HepG2 (cell line): Measurements from ENCODE around the gene FITM2. TPM values are rescaled to one million over a fixed set of nuclear protein-coding genes. Genes with fewer than 3 reads are reported as not detected.

Experiments
- FOXK2 ChIP-seq: fragments of 450-650 bp; IDR thresholded peaks from 2 replicates; pipeline ENCODE4 v1.6.1; 2016
- HNRNPL ChIP-seq: fragments of 200-400 bp; formaldehyde crosslinking; IDR thresholded peaks from 2 replicates; pipeline ENCODE4 v1.6.1; 2017; ENCODE audit warnings: mild to moderate bottlenecking, low read depth, low read length
- NR2F1 ChIP-seq, 2 experiments: fragments of 450-650 bp in 1 of 2; formaldehyde crosslinking in 1 of 2; IDR thresholded peaks; 2 replicates each; pipeline versions ENCODE4 v1.5.0 to v1.6.1; 2016 to 2020; ENCODE audit warnings: mild to moderate bottlenecking in 1 of 2, missing compliant biosample characterization in 1 of 2, missing genetic modification reagents in 1 of 2, moderate library complexity in 1 of 2
- RXRA ChIP-seq: sonication (generic); formaldehyde crosslinking; IDR thresholded peaks from 2 replicates; pipeline ENCODE4 v1.5.1; 2020; ENCODE audit warnings: missing genetic modification reagents
- SALL1 ChIP-seq: sonication (generic); formaldehyde crosslinking; IDR thresholded peaks from 2 replicates; pipeline ENCODE4 v1.8.0; 2022; ENCODE audit warnings: mild to moderate bottlenecking, missing genetic modification reagents
- SMAD1 ChIP-seq: sonication (generic); formaldehyde crosslinking; IDR thresholded peaks from 2 replicates; pipeline ENCODE4 v1.4.0; 2020; ENCODE audit warnings: missing genetic modification reagents, low read depth, mild to moderate bottlenecking, borderline replicate concordance
- SP1 ChIP-seq, 2 experiments: fragments of 450-650 bp in 1 of 2; sonication (generic) in 1 of 2; formaldehyde crosslinking in 1 of 2; IDR thresholded peaks; 2 replicates each; pipeline versions ENCODE4 v1.4.0 to v1.6.1; 2016 to 2020; ENCODE audit warnings: missing genetic modification reagents in 1 of 2
- ZNF354B ChIP-seq: sonication (generic); formaldehyde crosslinking; IDR thresholded peaks from 2 replicates; pipeline ENCODE4 v1.8.0; 2022; ENCODE audit warnings: mild to moderate bottlenecking, missing genetic modification reagents
- ZNF564 ChIP-seq: sonication (generic); formaldehyde crosslinking; IDR thresholded peaks from 2 replicates; pipeline ENCODE4 v1.8.1; 2023; ENCODE audit warnings: mild to moderate bottlenecking, missing genetic modification reagents
- ZNF746 ChIP-seq: sonication (generic); formaldehyde crosslinking; IDR thresholded peaks from 2 replicates; pipeline ENCODE4 v1.8.0; 2022; ENCODE audit warnings: mild to moderate bottlenecking, missing genetic modification reagents
- polyA plus RNA-seq, 8 experiments: library from polyadenylated mRNA; depleted of rRNA in 3 of 8; stranded (reverse) in 7 of 8; unstranded in 1 of 8; fragments of >200 nt; fragmentation: Illumina TruSeq in 4 of 8; extraction: Trizol in 4 of 8; gene quantifications; 2 replicates each; pipeline versions ENCODE4 v1.2.1 to v1.2.3, GENCODE V29; 2011 to 2016; ENCODE audit warnings: low read depth in 4 of 8, missing spikeins in 1 of 8, mixed read lengths in 1 of 8; ENCODE audit not compliant: insufficient read depth in 1 of 8
- total RNA-seq, 5 experiments: library from RNA; depleted of rRNA; stranded (reverse); fragments of >200 nt; fragmentation: Illumina TruSeq; extraction: Trizol; gene quantifications; 2 replicates each; pipeline ENCODE4 v1.2.3, GENCODE V29; 2016; ENCODE audit warnings: low read depth in 1 of 5
- TF ChIP-seq, protein P1 (sequence below): sonication (generic); formaldehyde crosslinking; IDR thresholded peaks from 2 replicates; pipeline ENCODE4 v1.4.0; 2020; ENCODE audit warnings: mild to moderate bottlenecking, missing genetic modification reagents
- TF ChIP-seq, protein P2 (sequence below): sonication (generic); formaldehyde crosslinking; IDR thresholded peaks from 2 replicates; pipeline ENCODE4 v1.4.0; 2020; ENCODE audit warnings: missing genetic modification reagents, borderline replicate concordance
- TF ChIP-seq, protein P3 (sequence below): IDR thresholded peaks from 2 replicates; pipeline ENCODE4 v1.6.1; 2018; ENCODE audit warnings: missing genetic modification reagents
- TF ChIP-seq, protein P4 (sequence below): fragments of 450-650 bp; IDR thresholded peaks from 2 replicates; pipeline ENCODE4 v1.6.1; 2016
- TF ChIP-seq, protein P5 (sequence below): sonication (generic); formaldehyde crosslinking; IDR thresholded peaks from 2 replicates; pipeline ENCODE4 v1.4.0; 2020; ENCODE audit warnings: missing genetic modification reagents, low read depth, mild to moderate bottlenecking, borderline replicate concordance

FITM2 gene
- total and polyA plus RNA-seq, 2 of the 13 experiments (the other 11 are each of a cell fraction or from before 2014, with no cell fraction given): 9.6 to 24.5 TPM

DNA sequence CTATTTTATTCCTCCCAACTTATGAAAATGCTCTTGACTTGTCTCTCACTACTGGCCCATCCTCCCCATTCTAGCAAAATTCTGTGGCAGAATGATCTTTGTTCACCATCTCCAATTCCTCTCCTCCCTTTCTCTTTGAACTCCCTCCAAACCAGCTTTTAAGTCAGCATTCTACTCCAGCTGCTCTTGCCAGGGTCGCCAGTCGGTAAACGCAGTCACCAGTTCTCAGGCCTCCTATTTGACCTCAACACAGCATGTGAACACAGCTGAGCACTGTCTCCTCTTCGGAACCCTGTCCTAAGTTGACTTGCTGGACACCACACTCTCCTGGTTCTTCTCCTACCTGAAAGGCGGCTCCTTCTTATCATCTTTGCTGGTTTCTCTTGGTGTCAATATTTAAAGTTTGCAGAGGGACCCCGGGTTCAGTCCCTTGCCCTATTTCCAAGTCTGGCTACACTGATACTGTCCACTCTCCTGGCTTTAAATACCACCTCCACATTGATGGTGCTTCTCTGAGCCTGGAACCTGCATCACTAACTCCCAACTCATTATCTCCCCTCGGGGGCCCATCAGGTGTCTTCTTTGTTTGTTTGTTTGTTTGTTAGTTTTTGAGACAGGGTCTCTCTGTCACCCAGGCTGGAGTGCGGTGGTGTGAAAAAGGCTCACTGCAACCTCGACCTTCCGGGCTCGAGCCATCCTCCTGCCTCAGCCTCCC lies 36.5 kb downstream of the FITM2 start (continued):
- TF ChIP-seq ZNF746 (CRISPR knock-in tag) (no peak), SALL1 (CRISPR knock-in tag) (peak; percentile 65), SP1 (IDR thresholded peaks at IDR 0.05) (no peak), SP1 (CRISPR knock-in tag; IDR thresholded peaks at IDR 0.05) (no peak), ZNF564 (CRISPR knock-in tag) (no peak), RXRA (CRISPR knock-in tag) (peak; percentile 94), HNRNPL (no peak), SMAD1 (no peak), NR2F1 (CRISPR knock-in tag; IDR thresholded peaks at IDR 0.05) (peak; percentile 6 to 22; a peak in 1 of 4 replicates), FOXK2 (0 out of 2 replicates have a peak, but pooled peaks have one; percentile 3), ZNF354B (no peak)
- TF ChIP-seq, protein P1, sequence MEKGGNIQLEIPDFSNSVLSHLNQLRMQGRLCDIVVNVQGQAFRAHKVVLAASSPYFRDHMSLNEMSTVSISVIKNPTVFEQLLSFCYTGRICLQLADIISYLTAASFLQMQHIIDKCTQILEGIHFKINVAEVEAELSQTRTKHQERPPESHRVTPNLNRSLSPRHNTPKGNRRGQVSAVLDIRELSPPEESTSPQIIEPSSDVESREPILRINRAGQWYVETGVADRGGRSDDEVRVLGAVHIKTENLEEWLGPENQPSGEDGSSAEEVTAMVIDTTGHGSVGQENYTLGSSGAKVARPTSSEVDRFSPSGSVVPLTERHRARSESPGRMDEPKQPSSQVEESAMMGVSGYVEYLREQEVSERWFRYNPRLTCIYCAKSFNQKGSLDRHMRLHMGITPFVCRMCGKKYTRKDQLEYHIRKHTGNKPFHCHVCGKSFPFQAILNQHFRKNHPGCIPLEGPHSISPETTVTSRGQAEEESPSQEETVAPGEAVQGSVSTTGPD (CRISPR knock-in tag): peak; percentile 99
- TF ChIP-seq, protein P2, sequence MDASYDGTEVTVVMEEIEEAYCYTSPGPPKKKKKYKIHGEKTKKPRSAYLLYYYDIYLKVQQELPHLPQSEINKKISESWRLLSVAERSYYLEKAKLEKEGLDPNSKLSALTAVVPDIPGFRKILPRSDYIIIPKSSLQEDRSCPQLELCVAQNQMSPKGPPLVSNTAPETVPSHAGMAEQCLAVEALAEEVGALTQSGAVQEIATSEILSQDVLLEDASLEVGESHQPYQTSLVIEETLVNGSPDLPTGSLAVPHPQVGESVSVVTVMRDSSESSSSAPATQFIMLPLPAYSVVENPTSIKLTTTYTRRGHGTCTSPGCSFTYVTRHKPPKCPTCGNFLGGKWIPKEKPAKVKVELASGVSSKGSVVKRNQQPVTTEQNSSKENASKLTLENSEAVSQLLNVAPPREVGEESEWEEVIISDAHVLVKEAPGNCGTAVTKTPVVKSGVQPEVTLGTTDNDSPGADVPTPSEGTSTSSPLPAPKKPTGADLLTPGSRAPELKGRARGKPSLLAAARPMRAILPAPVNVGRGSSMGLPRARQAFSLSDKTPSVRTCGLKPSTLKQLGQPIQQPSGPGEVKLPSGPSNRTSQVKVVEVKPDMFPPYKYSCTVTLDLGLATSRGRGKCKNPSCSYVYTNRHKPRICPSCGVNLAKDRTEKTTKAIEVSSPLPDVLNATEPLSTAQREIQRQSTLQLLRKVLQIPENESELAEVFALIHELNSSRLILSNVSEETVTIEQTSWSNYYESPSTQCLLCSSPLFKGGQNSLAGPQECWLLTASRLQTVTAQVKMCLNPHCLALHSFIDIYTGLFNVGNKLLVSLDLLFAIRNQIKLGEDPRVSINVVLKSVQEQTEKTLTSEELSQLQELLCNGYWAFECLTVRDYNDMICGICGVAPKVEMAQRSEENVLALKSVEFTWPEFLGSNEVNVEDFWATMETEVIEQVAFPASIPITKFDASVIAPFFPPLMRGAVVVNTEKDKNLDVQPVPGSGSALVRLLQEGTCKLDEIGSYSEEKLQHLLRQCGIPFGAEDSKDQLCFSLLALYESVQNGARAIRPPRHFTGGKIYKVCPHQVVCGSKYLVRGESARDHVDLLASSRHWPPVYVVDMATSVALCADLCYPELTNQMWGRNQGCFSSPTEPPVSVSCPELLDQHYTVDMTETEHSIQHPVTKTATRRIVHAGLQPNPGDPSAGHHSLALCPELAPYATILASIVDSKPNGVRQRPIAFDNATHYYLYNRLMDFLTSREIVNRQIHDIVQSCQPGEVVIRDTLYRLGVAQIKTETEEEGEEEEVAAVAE (CRISPR knock-in tag): no peak
- TF ChIP-seq, protein P3, sequence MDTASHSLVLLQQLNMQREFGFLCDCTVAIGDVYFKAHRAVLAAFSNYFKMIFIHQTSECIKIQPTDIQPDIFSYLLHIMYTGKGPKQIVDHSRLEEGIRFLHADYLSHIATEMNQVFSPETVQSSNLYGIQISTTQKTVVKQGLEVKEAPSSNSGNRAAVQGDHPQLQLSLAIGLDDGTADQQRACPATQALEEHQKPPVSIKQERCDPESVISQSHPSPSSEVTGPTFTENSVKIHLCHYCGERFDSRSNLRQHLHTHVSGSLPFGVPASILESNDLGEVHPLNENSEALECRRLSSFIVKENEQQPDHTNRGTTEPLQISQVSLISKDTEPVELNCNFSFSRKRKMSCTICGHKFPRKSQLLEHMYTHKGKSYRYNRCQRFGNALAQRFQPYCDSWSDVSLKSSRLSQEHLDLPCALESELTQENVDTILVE (CRISPR knock-in tag): no peak
- TF ChIP-seq, protein P4, sequence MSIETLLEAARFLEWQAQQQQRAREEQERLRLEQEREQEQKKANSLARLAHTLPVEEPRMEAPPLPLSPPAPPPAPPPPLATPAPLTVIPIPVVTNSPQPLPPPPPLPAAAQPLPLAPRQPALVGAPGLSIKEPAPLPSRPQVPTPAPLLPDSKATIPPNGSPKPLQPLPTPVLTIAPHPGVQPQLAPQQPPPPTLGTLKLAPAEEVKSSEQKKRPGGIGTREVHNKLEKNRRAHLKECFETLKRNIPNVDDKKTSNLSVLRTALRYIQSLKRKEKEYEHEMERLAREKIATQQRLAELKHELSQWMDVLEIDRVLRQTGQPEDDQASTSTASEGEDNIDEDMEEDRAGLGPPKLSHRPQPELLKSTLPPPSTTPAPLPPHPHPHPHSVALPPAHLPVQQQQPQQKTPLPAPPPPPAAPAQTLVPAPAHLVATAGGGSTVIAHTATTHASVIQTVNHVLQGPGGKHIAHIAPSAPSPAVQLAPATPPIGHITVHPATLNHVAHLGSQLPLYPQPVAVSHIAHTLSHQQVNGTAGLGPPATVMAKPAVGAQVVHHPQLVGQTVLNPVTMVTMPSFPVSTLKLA: no peak
- TF ChIP-seq, protein P5, sequence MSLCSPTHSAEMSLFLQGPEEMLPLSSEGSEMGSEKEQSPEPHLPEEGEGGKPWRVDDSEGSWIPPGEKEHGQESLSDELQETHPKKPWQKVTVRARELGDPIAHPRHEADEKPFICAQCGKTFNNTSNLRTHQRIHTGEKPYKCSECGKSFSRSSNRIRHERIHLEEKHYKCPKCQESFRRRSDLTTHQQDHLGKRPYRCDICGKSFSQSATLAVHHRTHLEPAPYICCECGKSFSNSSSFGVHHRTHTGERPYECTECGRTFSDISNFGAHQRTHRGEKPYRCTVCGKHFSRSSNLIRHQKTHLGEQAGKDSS: peak; percentile 69; the same call in 1 of the 2 replicates
